ENCODE results near the gene C16orf96.

Gene C16orf96

DNA sequence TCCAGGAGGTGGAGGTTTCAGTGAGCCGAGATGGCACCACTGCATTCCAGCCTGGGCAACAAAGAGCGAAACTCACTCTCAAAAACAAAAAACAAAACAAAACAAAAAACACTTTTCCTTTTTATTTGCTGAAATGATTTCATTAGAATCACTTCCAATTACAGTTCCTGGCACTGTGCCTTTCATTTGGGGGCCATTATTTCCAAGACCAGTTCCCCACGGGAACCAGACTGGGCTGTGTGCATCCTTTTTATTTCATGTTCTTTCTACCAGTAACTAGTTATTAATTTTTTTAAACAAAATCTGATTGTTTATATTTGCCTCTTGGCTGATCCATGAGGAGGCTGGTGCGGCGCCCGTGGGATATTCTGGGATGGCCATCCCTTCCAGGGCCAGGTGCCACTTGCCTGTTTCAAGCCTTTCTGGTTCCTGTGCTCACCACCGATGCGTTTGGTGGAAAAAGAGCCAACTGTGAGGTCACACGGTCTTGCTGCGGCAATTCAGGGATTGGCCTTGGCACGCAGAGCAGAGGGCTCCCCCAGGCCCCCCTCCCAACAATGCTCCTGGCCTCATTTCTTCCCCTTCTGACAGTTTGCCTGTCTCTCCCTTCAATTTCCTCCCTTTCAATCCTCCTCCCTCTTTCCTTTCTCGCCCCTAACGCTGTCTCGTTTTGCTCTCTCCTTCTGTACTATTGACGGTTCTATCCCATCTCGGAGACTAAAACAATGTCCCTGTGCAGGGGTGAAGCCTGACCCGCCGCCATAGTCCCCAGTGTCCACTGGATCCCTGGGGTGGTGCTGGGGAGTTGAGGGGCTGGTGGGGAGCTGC is 45.1 kb downstream of the C16orf96 start:
- H3K4me3 ChIP-seq (ENCODE audit: low read length): no peak overlapping the region
- H3K9me3 ChIP-seq (ENCODE audit: control insufficient read depth, insufficient read depth, low read length): no peaks in the 10 kb centered on the region
- H3K36me3 ChIP-seq (ENCODE audit: control insufficient read depth, insufficient read depth, low read length): no peaks in the 10 kb centered on the region
- DNase-seq (ENCODE audit: low read depth, low spot score): no peak
- H3K27me3 ChIP-seq (ENCODE audit: control insufficient read depth, insufficient read depth, low read length): no peaks in the 10 kb centered on the region
- H3K4me1 ChIP-seq (ENCODE audit: control insufficient read depth, insufficient read depth, low read length): peaks cover 6% of the 10 kb centered on the region
- 100% methylated on average over 3 of the region's 18 CpGs for WGBS (ENCODE audit: insufficient coverage, insufficient read length)
- H3K27ac ChIP-seq (ENCODE audit: low read length): no peak overlapping the region

DNA sequence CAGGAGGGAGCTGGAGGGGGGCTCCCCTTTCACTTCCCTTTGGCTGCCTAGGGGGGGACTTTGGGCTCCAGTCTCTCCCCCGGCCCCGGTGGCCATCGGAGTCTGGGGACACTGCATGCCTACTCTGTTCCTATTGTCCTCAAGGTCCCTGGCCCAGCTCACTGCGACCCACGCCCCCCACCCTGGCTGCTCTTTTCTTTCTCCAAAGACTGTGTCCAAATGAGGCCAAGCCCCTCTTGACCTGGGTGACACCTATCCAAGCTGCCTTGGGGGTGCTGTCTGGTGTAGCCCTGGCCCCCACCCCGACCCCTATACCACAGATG is 45.7 kb downstream of the C16orf96 start:
- no peak for DNase-seq (ENCODE audit: low read depth, low spot score)
- H3K36me3 ChIP-seq (ENCODE audit: control insufficient read depth, insufficient read depth, low read length): no peaks in the 10 kb centered on the region
- no peaks in the 10 kb centered on the region for H3K9me3 ChIP-seq (ENCODE audit: control insufficient read depth, insufficient read depth, low read length)
- H3K4me1 ChIP-seq (ENCODE audit: control insufficient read depth, insufficient read depth, low read length): peaks cover 6% of the 10 kb centered on the region
- H3K4me3 ChIP-seq (ENCODE audit: low read length): no peak overlapping the region
- H3K27ac ChIP-seq (ENCODE audit: low read length): no peak overlapping the region
- WGBS (ENCODE audit: insufficient coverage, insufficient read length): no CpG with 5 or more reads among the region's 6 CpGs
- H3K27me3 ChIP-seq (ENCODE audit: control insufficient read depth, insufficient read depth, low read length): no peaks in the 10 kb centered on the region

DNA sequence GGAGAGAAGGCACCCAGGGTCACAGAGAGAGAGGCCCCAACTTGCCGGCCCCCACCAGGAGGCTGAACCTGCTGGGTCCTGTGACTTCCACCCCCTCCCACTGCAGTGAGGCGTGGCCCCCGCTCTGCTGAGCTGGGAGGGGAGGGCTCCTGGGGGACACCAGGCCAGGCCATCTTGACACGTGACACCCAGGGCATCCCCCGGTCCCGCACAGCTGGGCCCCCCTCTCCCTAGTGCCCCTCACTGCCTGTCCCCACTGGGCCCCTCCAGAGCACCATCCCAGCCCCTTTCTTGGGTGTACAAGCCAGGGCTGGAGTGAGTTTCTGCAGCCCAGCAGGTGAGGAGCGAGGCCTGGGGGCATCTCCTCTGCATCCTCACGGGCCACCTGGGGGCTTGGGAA is 46.2 kb downstream of the C16orf96 start:
- no peaks in the 10 kb centered on the region for H3K27me3 ChIP-seq (ENCODE audit: control insufficient read depth, insufficient read depth, low read length)
- no CpG with 5 or more reads among the region's 8 CpGs for WGBS (ENCODE audit: insufficient coverage, insufficient read length)

DNA sequence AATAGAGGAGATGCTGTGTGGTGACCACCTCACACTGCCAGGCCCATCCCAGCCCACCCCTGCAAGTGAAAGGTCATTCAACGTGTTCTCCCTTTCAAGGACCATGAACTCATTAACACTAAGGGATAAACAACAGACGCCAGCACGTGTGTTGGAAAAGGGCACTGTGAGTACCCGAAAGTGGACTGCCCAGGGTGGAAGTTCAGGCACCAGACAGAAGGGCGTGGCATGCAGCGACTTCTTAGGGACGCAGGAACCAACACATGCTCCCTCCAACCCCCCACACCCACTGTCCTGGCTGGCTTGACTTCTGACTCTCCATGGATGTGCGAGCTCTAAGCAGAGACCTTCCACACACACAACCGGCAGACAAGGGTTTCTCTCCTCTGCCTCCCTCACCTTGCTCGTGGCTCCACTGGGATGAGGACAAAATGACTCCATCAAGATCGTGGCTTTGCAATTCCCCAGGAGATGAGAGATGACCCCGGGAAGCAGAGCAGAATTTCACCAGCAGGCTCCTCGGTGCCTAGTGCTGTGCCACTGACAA is 47.6 kb downstream of the C16orf96 start:
- H3K27ac ChIP-seq (ENCODE audit: low read length): no peak overlapping the region
- peaks cover 6% of the 10 kb centered on the region for H3K4me1 ChIP-seq (ENCODE audit: control insufficient read depth, insufficient read depth, low read length)
- no peak for DNase-seq (ENCODE audit: low read depth, low spot score)
- peaks cover 5% of the 10 kb centered on the region; the same call in 1 of the 2 replicates for H3K36me3 ChIP-seq (ENCODE audit: control insufficient read depth, insufficient read depth, low read length)
- no peak overlapping the region for H3K4me3 ChIP-seq (ENCODE audit: low read length)
- H3K9me3 ChIP-seq (ENCODE audit: control insufficient read depth, insufficient read depth, low read length): no peaks in the 10 kb centered on the region
- WGBS (ENCODE audit: insufficient coverage, insufficient read length): no CpG with 5 or more reads among the region's 13 CpGs
- H3K27me3 ChIP-seq (ENCODE audit: control insufficient read depth, insufficient read depth, low read length): no peaks in the 10 kb centered on the region

More for the DNA sequence above, 46.2 kb downstream of the C16orf96 start:
- Histone ChIP-seq H3K4me1 (ENCODE audit: control insufficient read depth, insufficient read depth, low read length) (peaks cover 6% of the 10 kb centered on the region), H3K4me3 (ENCODE audit: low read length) (no peak overlapping the region), H3K36me3 (ENCODE audit: control insufficient read depth, insufficient read depth, low read length) (no peaks in the 10 kb centered on the region), H3K27ac (ENCODE audit: low read length) (no peak overlapping the region), H3K9me3 (ENCODE audit: control insufficient read depth, insufficient read depth, low read length) (no peaks in the 10 kb centered on the region)
- no peak for DNase-seq (ENCODE audit: low read depth, low spot score)

DNA sequence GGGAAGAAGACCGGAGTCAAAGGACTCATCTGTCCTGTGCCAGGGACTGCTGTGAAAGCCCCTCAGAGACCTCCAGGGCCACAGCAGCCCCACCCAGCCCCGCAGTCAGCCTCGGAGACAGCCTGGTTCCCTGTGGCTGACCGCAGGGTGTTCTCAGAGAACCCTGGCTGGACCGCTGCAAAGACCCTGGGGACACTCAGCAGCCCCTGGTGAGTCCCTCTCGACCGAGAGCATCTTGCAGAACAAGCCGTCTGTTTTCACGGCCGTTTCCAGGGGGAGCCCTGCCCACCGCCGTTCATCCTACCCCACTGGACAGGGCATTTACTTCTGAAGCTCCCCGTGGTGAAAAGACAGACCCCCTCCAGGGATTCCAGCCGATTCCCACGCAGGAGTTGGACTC is 48.3 kb downstream of the C16orf96 start:
- Histone ChIP-seq H3K4me1 (ENCODE audit: control insufficient read depth, insufficient read depth, low read length) (peaks cover 6% of the 10 kb centered on the region), H3K36me3 (ENCODE audit: control insufficient read depth, insufficient read depth, low read length) (peaks cover 9% of the 10 kb centered on the region; the same call in 1 of the 2 replicates), H3K9me3 (ENCODE audit: control insufficient read depth, insufficient read depth, low read length) (no peaks in the 10 kb centered on the region), H3K27ac (ENCODE audit: low read length) (no peak overlapping the region), H3K27me3 (ENCODE audit: control insufficient read depth, insufficient read depth, low read length) (no peaks in the 10 kb centered on the region), H3K4me3 (ENCODE audit: low read length) (no peak overlapping the region)
- no peak for DNase-seq (ENCODE audit: low read depth, low spot score)
- no CpG with 5 or more reads among the region's 15 CpGs for WGBS (ENCODE audit: insufficient coverage, insufficient read length)

DNA sequence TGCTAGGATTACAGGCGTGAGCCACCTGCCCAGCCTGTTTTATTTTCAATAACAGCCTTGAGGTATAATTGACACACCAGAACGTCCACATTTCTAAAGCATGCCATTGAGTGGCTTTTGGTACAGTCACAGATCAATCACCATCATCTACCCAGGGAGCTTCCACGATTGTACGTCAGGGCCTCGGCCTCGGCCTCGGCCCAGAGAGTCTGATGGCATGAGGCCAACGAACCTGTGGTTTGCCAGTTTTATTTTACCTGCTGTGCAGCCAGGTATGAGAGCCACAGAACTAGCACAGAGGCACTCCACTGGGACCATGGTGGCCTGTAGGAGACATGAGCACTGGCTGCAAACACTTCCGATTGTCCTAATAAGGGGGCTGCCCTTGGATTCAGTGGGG is 50.2 kb downstream of the C16orf96 start:
- Histone ChIP-seq H3K4me1 (ENCODE audit: control insufficient read depth, insufficient read depth, low read length) (peaks cover 8% of the 10 kb centered on the region), H3K27ac (ENCODE audit: low read length) (no peak overlapping the region), H3K27me3 (ENCODE audit: control insufficient read depth, insufficient read depth, low read length) (no peaks in the 10 kb centered on the region), H3K9me3 (ENCODE audit: control insufficient read depth, insufficient read depth, low read length) (no peaks in the 10 kb centered on the region), H3K4me3 (ENCODE audit: low read length) (no peak overlapping the region), H3K36me3 (ENCODE audit: control insufficient read depth, insufficient read depth, low read length) (peaks cover 9% of the 10 kb centered on the region; the same call in 1 of the 2 replicates)
- DNase-seq (ENCODE audit: low read depth, low spot score): no peak
- no CpG with 5 or more reads among the region's 9 CpGs for WGBS (ENCODE audit: insufficient coverage, insufficient read length)

DNA sequence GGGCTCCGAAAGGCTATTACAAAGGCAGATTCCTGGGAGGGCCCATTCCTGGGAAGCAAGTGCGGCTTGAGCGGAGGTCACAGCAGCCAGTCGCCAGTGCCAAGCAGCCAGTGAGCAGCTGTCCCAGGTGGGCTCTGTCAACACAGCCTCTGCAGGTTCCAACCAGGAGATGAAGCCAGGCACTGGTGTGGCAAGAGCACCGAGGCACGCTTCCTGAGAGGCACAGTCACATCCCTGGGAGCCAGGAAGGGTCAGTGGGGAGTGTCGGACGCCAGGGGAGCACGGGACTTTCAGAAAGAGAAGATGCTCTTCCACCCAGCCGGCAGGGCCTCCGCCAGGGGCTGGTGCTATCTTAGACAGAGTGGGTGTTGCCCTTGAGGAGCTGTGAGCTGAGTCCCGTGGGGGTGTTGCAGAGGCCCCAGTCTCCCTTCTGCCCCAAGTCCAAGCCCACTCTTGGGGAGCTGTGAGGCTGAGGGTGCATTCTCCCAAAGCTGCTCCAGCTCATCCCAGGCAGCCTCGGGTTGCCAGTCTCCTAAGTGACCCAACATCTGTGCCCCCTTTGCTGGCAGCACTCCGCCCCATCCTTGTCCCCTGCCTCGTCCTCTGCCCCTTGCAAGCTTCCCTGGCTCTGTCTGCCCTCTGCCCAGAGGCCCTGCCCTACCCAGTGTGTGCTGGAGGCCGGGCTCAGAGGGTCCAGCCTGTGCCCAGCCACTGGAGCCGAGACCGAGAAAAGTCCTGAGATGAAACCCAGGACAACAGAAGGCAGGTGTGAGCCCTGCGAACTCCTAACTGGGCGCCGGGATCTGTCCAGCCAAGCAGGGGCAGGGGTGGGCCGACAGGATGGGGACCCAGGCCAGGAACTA is 51.9 kb downstream of the C16orf96 start:
- DNase-seq (ENCODE audit: low read depth, low spot score): no peak
- Histone ChIP-seq H3K36me3 (ENCODE audit: control insufficient read depth, insufficient read depth, low read length) (peaks cover 9% of the 10 kb centered on the region; the same call in 1 of the 2 replicates), H3K27ac (ENCODE audit: low read length) (no peak overlapping the region), H3K27me3 (ENCODE audit: control insufficient read depth, insufficient read depth, low read length) (no peaks in the 10 kb centered on the region), H3K4me1 (ENCODE audit: control insufficient read depth, insufficient read depth, low read length) (peaks cover 6% of the 10 kb centered on the region), H3K4me3 (ENCODE audit: low read length) (no peak overlapping the region), H3K9me3 (ENCODE audit: control insufficient read depth, insufficient read depth, low read length) (no peaks in the 10 kb centered on the region)
- no CpG with 5 or more reads among the region's 22 CpGs for WGBS (ENCODE audit: insufficient coverage, insufficient read length)

DNA sequence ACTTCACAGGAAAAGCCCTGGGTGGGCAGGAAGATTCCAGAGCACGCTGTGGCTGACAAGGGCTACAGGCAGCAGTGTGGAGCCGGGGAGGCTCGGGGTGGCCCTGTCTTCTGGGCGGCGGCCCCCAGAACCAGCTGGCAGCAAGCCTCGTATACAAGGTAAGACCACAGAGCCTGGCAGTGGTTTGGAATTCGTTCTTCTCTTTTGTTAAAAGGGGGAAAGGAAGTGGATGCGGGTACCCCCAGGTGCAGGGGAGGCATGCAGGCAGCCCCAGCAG is 52.5 kb downstream of the C16orf96 start:
- peaks cover 9% of the 10 kb centered on the region; the same call in 1 of the 2 replicates for H3K36me3 ChIP-seq (ENCODE audit: control insufficient read depth, insufficient read depth, low read length)
- peaks cover 10% of the 10 kb centered on the region for H3K4me1 ChIP-seq (ENCODE audit: control insufficient read depth, insufficient read depth, low read length)
- WGBS (ENCODE audit: insufficient coverage, insufficient read length): no CpG with 5 or more reads among the region's 8 CpGs
- H3K9me3 ChIP-seq (ENCODE audit: control insufficient read depth, insufficient read depth, low read length): no peaks in the 10 kb centered on the region
- no peaks in the 10 kb centered on the region for H3K27me3 ChIP-seq (ENCODE audit: control insufficient read depth, insufficient read depth, low read length)
- no peak overlapping the region for H3K27ac ChIP-seq (ENCODE audit: low read length)
- H3K4me3 ChIP-seq (ENCODE audit: low read length): no peak overlapping the region
- DNase-seq (ENCODE audit: low read depth, low spot score): no peak

DNA sequence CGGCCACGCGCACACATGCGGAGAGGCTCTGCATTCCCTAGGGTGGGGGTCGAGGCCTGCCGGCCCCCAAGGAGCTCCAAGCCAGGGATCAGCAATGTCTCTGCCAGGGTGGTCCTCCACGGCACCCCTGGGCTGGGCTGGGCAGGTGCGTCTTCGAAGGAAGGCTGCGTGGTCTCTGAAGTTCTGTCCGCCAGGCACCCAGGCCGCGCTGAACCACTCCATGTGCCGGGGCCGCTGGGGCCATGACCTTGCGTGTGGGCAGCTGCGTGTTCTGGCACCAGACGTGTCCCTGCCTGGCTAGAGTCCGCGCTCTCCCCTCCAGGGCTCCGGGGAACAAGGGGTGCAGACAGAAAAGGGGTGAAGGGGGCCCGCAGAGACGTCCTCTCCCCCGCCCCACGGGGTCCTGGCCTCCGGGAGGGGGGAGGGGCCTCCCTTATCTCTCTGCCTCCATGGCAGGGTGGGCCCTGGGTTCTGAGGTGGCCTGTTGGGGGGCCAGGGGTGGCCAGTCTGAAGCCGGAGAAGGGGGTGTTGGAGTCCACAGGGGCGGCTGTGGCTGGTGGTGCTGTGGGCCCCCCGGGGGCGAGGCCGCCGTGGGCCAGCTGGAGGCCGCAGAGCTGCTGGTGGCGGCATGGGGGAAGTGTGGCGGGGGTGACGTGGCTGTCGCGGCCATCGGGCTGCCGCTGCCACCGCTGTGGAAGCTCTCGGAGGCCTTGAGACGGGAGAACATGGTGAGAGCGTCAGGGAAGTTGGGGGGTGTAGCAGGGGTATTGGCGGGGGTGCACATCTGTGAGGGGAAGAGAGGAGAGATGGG is 53.3 kb downstream of the C16orf96 start:
- Histone ChIP-seq H3K27me3 (ENCODE audit: control insufficient read depth, insufficient read depth, low read length) (no peaks in the 10 kb centered on the region), H3K36me3 (ENCODE audit: control insufficient read depth, insufficient read depth, low read length) (peaks cover 9% of the 10 kb centered on the region; the same call in 1 of the 2 replicates), H3K27ac (ENCODE audit: low read length) (no peak overlapping the region), H3K9me3 (ENCODE audit: control insufficient read depth, insufficient read depth, low read length) (no peaks in the 10 kb centered on the region), H3K4me3 (ENCODE audit: low read length) (no peak overlapping the region), H3K4me1 (ENCODE audit: control insufficient read depth, insufficient read depth, low read length) (peaks cover 12% of the 10 kb centered on the region)
- no CpG with 5 or more reads among the region's 45 CpGs for WGBS (ENCODE audit: insufficient coverage, insufficient read length)
- no peak for DNase-seq (ENCODE audit: low read depth, low spot score)

Data from iPS DF 6.9 (cell line).